Breast epithelium (tissue), 3 donors: ENCODE data around the gene IRGQ.

Experiments
- POLR2A ChIP-seq: fragments of 450-650 bp; IDR thresholded peaks from one replicate; pipeline ENCODE4 v1.6.1; 2016; ENCODE audit warnings: antibody characterized with exemption, mild to moderate bottlenecking, moderate library complexity
- TF ChIP-seq, protein P1 (sequence below), 3 donors: fragments of 450-650 bp; IDR thresholded peaks; one replicate each; pipeline ENCODE4 v1.5.1; 2016 to 2017; ENCODE audit warnings: antibody characterized with exemption in 3 of 3, mild to moderate bottlenecking in 3 of 3, moderate library complexity in 3 of 3

DNA sequence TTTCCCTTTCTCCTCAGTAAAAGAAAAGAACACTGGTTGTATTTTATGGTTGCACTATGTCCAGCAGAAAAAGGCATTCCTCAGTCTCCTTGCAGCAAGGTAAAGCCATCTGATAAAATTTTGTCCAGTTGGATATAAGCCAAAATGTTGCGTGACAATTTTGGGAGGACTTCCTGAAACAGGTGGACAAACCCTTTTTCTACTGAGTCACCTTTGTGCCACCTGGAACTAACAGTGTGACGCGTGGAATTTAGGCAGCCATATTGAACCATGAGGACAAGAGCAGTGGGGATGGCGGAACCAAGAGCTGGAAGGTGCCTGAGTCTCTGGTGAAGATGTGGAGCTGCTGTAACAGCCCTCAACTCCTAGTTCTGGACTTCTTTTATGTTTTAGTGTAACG, 35.6 kb upstream of the IRGQ start:
- TF ChIP-seq, protein P1, sequence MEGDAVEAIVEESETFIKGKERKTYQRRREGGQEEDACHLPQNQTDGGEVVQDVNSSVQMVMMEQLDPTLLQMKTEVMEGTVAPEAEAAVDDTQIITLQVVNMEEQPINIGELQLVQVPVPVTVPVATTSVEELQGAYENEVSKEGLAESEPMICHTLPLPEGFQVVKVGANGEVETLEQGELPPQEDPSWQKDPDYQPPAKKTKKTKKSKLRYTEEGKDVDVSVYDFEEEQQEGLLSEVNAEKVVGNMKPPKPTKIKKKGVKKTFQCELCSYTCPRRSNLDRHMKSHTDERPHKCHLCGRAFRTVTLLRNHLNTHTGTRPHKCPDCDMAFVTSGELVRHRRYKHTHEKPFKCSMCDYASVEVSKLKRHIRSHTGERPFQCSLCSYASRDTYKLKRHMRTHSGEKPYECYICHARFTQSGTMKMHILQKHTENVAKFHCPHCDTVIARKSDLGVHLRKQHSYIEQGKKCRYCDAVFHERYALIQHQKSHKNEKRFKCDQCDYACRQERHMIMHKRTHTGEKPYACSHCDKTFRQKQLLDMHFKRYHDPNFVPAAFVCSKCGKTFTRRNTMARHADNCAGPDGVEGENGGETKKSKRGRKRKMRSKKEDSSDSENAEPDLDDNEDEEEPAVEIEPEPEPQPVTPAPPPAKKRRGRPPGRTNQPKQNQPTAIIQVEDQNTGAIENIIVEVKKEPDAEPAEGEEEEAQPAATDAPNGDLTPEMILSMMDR (IDR thresholded peaks at IDR 0.05): no peak
- TF ChIP-seq POLR2A: no peak
